Adrenal gland (tissue), 5 donors: ENCODE data around the gene THBD.
A peak's percentile ranks its signal among the peaks of the same experiment; 100 is the strongest.

Experiments
- CTCF ChIP-seq, 6 experiments: fragments of 450-650 bp in 4 of 6; fragments of 200-600 bp in 2 of 6; sonication (generic) in 1 of 6; IDR thresholded peaks; 1 replicate in 5 of 6; 2 replicates in 1 of 6; pipeline versions ENCODE4 v1.5.1 to v1.8.0; 2016 to 2021; ENCODE audit warnings: antibody characterized with exemption in 6 of 6, mild to moderate bottlenecking in 2 of 6, moderate library complexity in 1 of 6
- POLR2A ChIP-seq, 2 donors: fragments of 450-650 bp; IDR thresholded peaks; one replicate each; pipeline ENCODE4 v1.6.1; 2017; ENCODE audit warnings: antibody characterized with exemption in 2 of 2, mild to moderate bottlenecking in 2 of 2, moderate library complexity in 1 of 2
- donor health status: DM: no; HTN: no; CAD: no.

GRCh38 chr20:23082846-23083552, 33.5 kb upstream of the THBD start:
- no peak for TF ChIP-seq CTCF (IDR thresholded peaks at IDR 0.05)
- peak in 1 of 2 donors; percentile 18 for TF ChIP-seq POLR2A (IDR thresholded peaks at IDR 0.05)
